ENCODE measurements around the gene TH.
"Not testable (repeated sequence)": the region's sequence is repeated elsewhere in the genome, so short reads cannot be mapped to it uniquely, and the experiment has no call there.

The TH gene

GRCh38 chr11:2178055-2178773, 6.6 kb upstream of the TH start:
- not testable (repeated sequence) for DNase-seq (ENCODE audit: low spot score)

GRCh38 chr11:2177076-2177475, 5.5 kb upstream of the TH start:
- no peak for DNase-seq (ENCODE audit: low spot score)

- DNase-seq (ENCODE audit: low spot score), result no peak
Measured at GRCh38 chr11:2176389-2176900, 4.8 kb upstream of the TH start.

GRCh38 chr11:2175659-2176058, 4.0 kb upstream of the TH start:
- DNase-seq (ENCODE audit: low spot score), result no peak

GRCh38 chr11:2174361-2174760, 2.7 kb upstream of the TH start:
- DNase-seq (ENCODE audit: low spot score), result no peak

GRCh38 chr11:2173761-2174160, 2.1 kb upstream of the TH start:
- DNase-seq (ENCODE audit: low spot score), result no peak

- no peak for DNase-seq (ENCODE audit: low spot score)
Measured at GRCh38 chr11:2173150-2173693, 1.6 kb upstream of the TH start.

- DNase-seq (ENCODE audit: low spot score), result no peak
Measured at GRCh38 chr11:2172676-2173075, 1.1 kb upstream of the TH start.

GRCh38 chr11:2169626-2170570, 1.7 kb downstream of the TH start:
- no peak for DNase-seq (ENCODE audit: low spot score)

GRCh38 chr11:2169005-2169378, 2.6 kb downstream of the TH start:
- no peak for DNase-seq (ENCODE audit: low spot score)

GRCh38 chr11:2168286-2169004, 3.2 kb downstream of the TH start:
- DNase-seq (ENCODE audit: low spot score), result no peak

- DNase-seq (ENCODE audit: low spot score), result no peak
Measured at GRCh38 chr11:2167141-2168045, 4.2 kb downstream of the TH start.

GRCh38 chr11:2166091-2166851, 5.3 kb downstream of the TH start:
- DNase-seq (ENCODE audit: low spot score), result no peak

GRCh38 chr11:2165571-2165970, 6.0 kb downstream of the TH start:
- DNase-seq (ENCODE audit: low spot score), result no peak

- no peak for DNase-seq (ENCODE audit: low spot score)
Measured at GRCh38 chr11:2164861-2165555, 6.6 kb downstream of the TH start.

GRCh38 chr11:2164081-2164480, 7.5 kb downstream of the TH start:
- DNase-seq (ENCODE audit: low spot score), result no peak

- DNase-seq (ENCODE audit: low spot score), result no peak
Measured at GRCh38 chr11:2163428-2163978, 8.1 kb downstream of the TH start.

GRCh38 chr11:2160736-2161259, 10.8 kb downstream of the TH start, which contains the start of gene INS:
INS (minus strand) TSS chr11:2161209; CDS start chr11:2160971, 238 bp downstream.
- DNase-seq (ENCODE audit: low spot score), result no peak
